ENCODE measurements around the gene WHAMM.
"Not testable (repeated sequence)": the region's sequence is repeated elsewhere in the genome, so short reads cannot be mapped to it uniquely, and the experiment has no call there.

The WHAMM gene

GRCh38 chr15:82803793-82804574 lies 5.4 kb upstream of the WHAMM start:
- DNase-seq, result no peak

- DNase-seq, result no peak
These were observed 4.9 kb upstream of the WHAMM start for GRCh38 chr15:82804575-82804949.

- DNase-seq, result no peak
These were observed 3.4 kb upstream of the WHAMM start, which contains the start of gene FSD2 for GRCh38 chr15:82805994-82806406. Gene FSD2 (minus strand): TSS chr15:82806069. CDS start chr15:82787390, 18,679 bp downstream.

GRCh38 chr15:82807920-82808633 lies 1.4 kb upstream of the WHAMM start:
- DNase-seq, result no peak

GRCh38 chr15:82808634-82809041 lies 790 bp upstream of the WHAMM start:
- no peak for DNase-seq

GRCh38 chr15:82810061-82810889 lies 847 bp downstream of the WHAMM start:
- peak in 1 of 2 donors; percentile 29 for DNase-seq

- no peak for DNase-seq
These were observed 1.5 kb downstream of the WHAMM start for GRCh38 chr15:82810890-82811426.

- no peak for DNase-seq
These were observed 3.6 kb downstream of the WHAMM start for GRCh38 chr15:82812994-82813393.

- no peak for DNase-seq
These were observed 10.7 kb downstream of the WHAMM start for GRCh38 chr15:82820128-82820527.

GRCh38 chr15:82821396-82821795 lies 12.0 kb downstream of the WHAMM start:
- not testable (repeated sequence) for DNase-seq

- DNase-seq, result not testable (repeated sequence)
These were observed 12.4 kb downstream of the WHAMM start for GRCh38 chr15:82821851-82822250.

GRCh38 chr15:82823049-82823448 lies 13.6 kb downstream of the WHAMM start:
- no peak for DNase-seq

- no peak for DNase-seq
These were observed 18.6 kb downstream of the WHAMM start for GRCh38 chr15:82828075-82828474.

GRCh38 chr15:82829234-82829633 lies 19.8 kb downstream of the WHAMM start:
- no peak for DNase-seq

- no peak for DNase-seq
These were observed 21.2 kb downstream of the WHAMM start for GRCh38 chr15:82830427-82831173.

- DNase-seq, result no peak
These were observed 22.6 kb downstream of the WHAMM start for GRCh38 chr15:82831894-82832600.

GRCh38 chr15:82832601-82833361 lies 23.4 kb downstream of the WHAMM start:
- peak in 1 of 2 donors; percentile 30 for DNase-seq

- no peak for DNase-seq
These were observed 23.9 kb downstream of the WHAMM start for GRCh38 chr15:82833362-82833682.

- DNase-seq, result no peak
These were observed 26.0 kb downstream of the WHAMM start for GRCh38 chr15:82835391-82835917.

- DNase-seq, result no peak
These were observed 28.8 kb downstream of the WHAMM start for GRCh38 chr15:82838096-82838735.
